Measurements from ENCODE around the gene ZNF512B.
A peak's percentile ranks its signal among the peaks of the same experiment; 100 is the strongest.

Gene ZNF512B

GRCh38 chr20:63968928-63969760 lies 586 bp downstream of the ZNF512B start:
- H3K79me2 ChIP-seq (ENCODE audit: low read length), result peaks cover 8% of the 10 kb centered on the region
- H3K4me1 ChIP-seq (ENCODE audit: low read length), result peaks cover 9% of the 10 kb centered on the region
- H4K20me1 ChIP-seq (ENCODE audit: insufficient read depth, low read length), result no peaks in the 10 kb centered on the region
- H3K4me2 ChIP-seq (ENCODE audit: low read depth, low read length), result peak overlapping the region; percentile 58
- H2AFZ ChIP-seq (ENCODE audit: low read length), result no peak overlapping the region
- H3K27me3 ChIP-seq (replicated peaks; ENCODE audit: insufficient read depth, low read length), result peaks cover 5% of the 10 kb centered on the region; the same call in 1 of the 2 replicates
- peak overlapping the region; percentile 53 for H3K4me3 ChIP-seq (ENCODE audit: low read length)
- no peaks in the 10 kb centered on the region for H3K36me3 ChIP-seq (replicated peaks; ENCODE audit: insufficient read depth, low read length)
- H3K9ac ChIP-seq (ENCODE audit: low read length), result peak overlapping the region; percentile 52; the same call in 1 of the 2 replicates
- no peaks in the 10 kb centered on the region for H3K9me3 ChIP-seq (replicated peaks; ENCODE audit: insufficient read depth, low read length)
- no peak for TF ChIP-seq EZH2phosphoT487 (IDR thresholded peaks at IDR 0.05; ENCODE audit: low read length)
- no peak for TF ChIP-seq CTCF (IDR thresholded peaks at IDR 0.05; ENCODE audit: low read length)
- no peak for TF ChIP-seq EZH2 (optimal IDR thresholded peaks at IDR 0.05; ENCODE audit: low read depth, low read length)
- no peaks in the 10 kb centered on the region for H3K9me2 ChIP-seq (replicated peaks; ENCODE audit: insufficient read depth, low read length)
- DNase-seq, result no peak
- no peaks in the 10 kb centered on the region; the same call in 1 of the 2 replicates for H3F3A ChIP-seq (ENCODE audit: insufficient read depth, low read length)
- no peak overlapping the region for H3K27ac ChIP-seq (ENCODE audit: low read length)

GRCh38 chr20:63968136-63968927 lies 1.4 kb downstream of the ZNF512B start:
- no peak for DNase-seq
- peak overlapping the region; percentile 53 for H3K4me3 ChIP-seq (ENCODE audit: low read length)
- peaks cover 5% of the 10 kb centered on the region; the same call in 1 of the 2 replicates for H3K27me3 ChIP-seq (replicated peaks; ENCODE audit: insufficient read depth, low read length)
- H3K36me3 ChIP-seq (replicated peaks; ENCODE audit: insufficient read depth, low read length), result no peaks in the 10 kb centered on the region
- H3K27ac ChIP-seq (ENCODE audit: low read length), result no peak overlapping the region
- H3K79me2 ChIP-seq (ENCODE audit: low read length), result peaks cover 8% of the 10 kb centered on the region
- no peak for TF ChIP-seq CTCF (IDR thresholded peaks at IDR 0.05; ENCODE audit: low read length)
- no peak for TF ChIP-seq EZH2phosphoT487 (IDR thresholded peaks at IDR 0.05; ENCODE audit: low read length)
- no peak for TF ChIP-seq EZH2 (optimal IDR thresholded peaks at IDR 0.05; ENCODE audit: low read depth, low read length)
- H3K9ac ChIP-seq (ENCODE audit: low read length), result peak overlapping the region; percentile 52; the same call in 1 of the 2 replicates
- H4K20me1 ChIP-seq (ENCODE audit: insufficient read depth, low read length), result no peaks in the 10 kb centered on the region
- H3F3A ChIP-seq (ENCODE audit: insufficient read depth, low read length), result no peaks in the 10 kb centered on the region
- no peaks in the 10 kb centered on the region for H3K9me2 ChIP-seq (replicated peaks; ENCODE audit: insufficient read depth, low read length)
- peak overlapping the region; percentile 58 for H3K4me2 ChIP-seq (ENCODE audit: low read depth, low read length)
- peaks cover 6% of the 10 kb centered on the region; the same call in 1 of the 2 replicates for H3K4me1 ChIP-seq (ENCODE audit: low read length)
- H3K9me3 ChIP-seq (replicated peaks; ENCODE audit: insufficient read depth, low read length), result no peaks in the 10 kb centered on the region
- H2AFZ ChIP-seq (ENCODE audit: low read length), result no peak overlapping the region

GRCh38 chr20:63967330-63968135 lies 2.2 kb downstream of the ZNF512B start:
- Histone ChIP-seq H3K9me3 (replicated peaks; ENCODE audit: insufficient read depth, low read length) (no peaks in the 10 kb centered on the region), H3K36me3 (replicated peaks; ENCODE audit: insufficient read depth, low read length) (no peaks in the 10 kb centered on the region), H3K27ac (ENCODE audit: low read length) (no peak overlapping the region), H3K79me2 (ENCODE audit: low read length) (peaks cover 8% of the 10 kb centered on the region), H3K4me3 (ENCODE audit: low read length) (no peak overlapping the region), H3K4me1 (ENCODE audit: low read length) (peaks cover 6% of the 10 kb centered on the region; the same call in 1 of the 2 replicates), H3K4me2 (ENCODE audit: low read depth, low read length) (no peak overlapping the region), H2AFZ (ENCODE audit: low read length) (no peak overlapping the region), H3F3A (ENCODE audit: insufficient read depth, low read length) (no peaks in the 10 kb centered on the region), H4K20me1 (ENCODE audit: insufficient read depth, low read length) (no peaks in the 10 kb centered on the region), H3K27me3 (replicated peaks; ENCODE audit: insufficient read depth, low read length) (peaks cover 5% of the 10 kb centered on the region; the same call in 1 of the 2 replicates), H3K9me2 (replicated peaks; ENCODE audit: insufficient read depth, low read length) (no peaks in the 10 kb centered on the region), H3K9ac (ENCODE audit: low read length) (no peak overlapping the region)
- TF ChIP-seq EZH2phosphoT487 (IDR thresholded peaks at IDR 0.05; ENCODE audit: low read length), result no peak
- TF ChIP-seq CTCF (IDR thresholded peaks at IDR 0.05; ENCODE audit: low read length), result no peak
- TF ChIP-seq EZH2 (optimal IDR thresholded peaks at IDR 0.05; ENCODE audit: low read depth, low read length), result no peak
- DNase-seq, result no peak

All from MM.1S (cell line).